H9 (cell line): Measurements from ENCODE around the gene KIF19. TPM values are rescaled to one million over a fixed set of nuclear protein-coding genes. Genes with fewer than 3 reads are reported as not detected.

Source experiments
- DNase-seq: peaks from one replicate; pipeline ENCODE4 v3.0.0-alpha.2; 2017
- H2AFZ ChIP-seq: one replicate; pipeline ENCODE4 v1.6.1; 2013; ENCODE audit warnings: mild to moderate bottlenecking, low read length, control low read depth, moderate library complexity
- H2AK5ac ChIP-seq: 2 replicates; pipeline ENCODE4 v1.6.1; 2013; ENCODE audit warnings: low read length, control low read depth, mixed read lengths; ENCODE audit not compliant: insufficient read length
- H2BK120ac ChIP-seq: one replicate; pipeline ENCODE4 v1.6.1; 2013; ENCODE audit warnings: low read depth, mild to moderate bottlenecking, low read length, control low read depth, inconsistent platforms; ENCODE audit not compliant: poor library complexity, severe bottlenecking
- H2BK12ac ChIP-seq: 2 replicates; pipeline ENCODE4 v1.6.1; 2013; ENCODE audit warnings: low read length, control low read depth, mixed read lengths, low read depth; ENCODE audit not compliant: insufficient read length
- H2BK15ac ChIP-seq: 2 replicates; pipeline ENCODE4 v1.6.1; 2013; ENCODE audit warnings: low read depth, low read length, control low read depth
- H2BK20ac ChIP-seq: one replicate; pipeline ENCODE4 v1.6.1; 2013; ENCODE audit warnings: low read depth, mild to moderate bottlenecking, low read length, control low read depth, inconsistent platforms; ENCODE audit not compliant: poor library complexity, severe bottlenecking
- H2BK5ac ChIP-seq: 2 replicates; pipeline ENCODE4 v1.6.1; 2013; ENCODE audit warnings: low read length, control low read depth, mixed read lengths; ENCODE audit not compliant: insufficient read length
- H3K14ac ChIP-seq: 2 replicates; pipeline ENCODE4 v1.6.1; 2013; ENCODE audit warnings: low read length, control low read depth; ENCODE audit not compliant: insufficient read depth
- H3K18ac ChIP-seq: 2 replicates; pipeline ENCODE4 v1.6.1; 2013; ENCODE audit warnings: low read depth, mild to moderate bottlenecking, mixed read lengths, low read length, control low read depth; ENCODE audit not compliant: insufficient read length
- H3K23ac ChIP-seq: 2 replicates; pipeline ENCODE4 v1.6.1; 2013; ENCODE audit warnings: low read length, control low read depth, mixed read lengths, low read depth; ENCODE audit not compliant: insufficient read length
- H3K23me2 ChIP-seq: 2 replicates; pipeline ENCODE4 v1.6.1; 2013; ENCODE audit warnings: low read depth, mild to moderate bottlenecking, mixed read lengths, low read length, control low read depth; ENCODE audit not compliant: insufficient read length, poor library complexity, severe bottlenecking
- H3K27ac ChIP-seq: 2 replicates; pipeline ENCODE4 v1.5.1; 2013; ENCODE audit warnings: low read length, control low read depth, mixed read lengths, low read depth; ENCODE audit not compliant: insufficient read length
- H3K27me3 ChIP-seq: 2 replicates; pipeline ENCODE4 v1.6.1; 2013; ENCODE audit warnings: low read length, control low read depth, inconsistent platforms; ENCODE audit not compliant: insufficient read depth
- H3K4ac ChIP-seq: 2 replicates; pipeline ENCODE4 v1.6.1; 2013; ENCODE audit warnings: low read depth, mild to moderate bottlenecking, control low read depth, inconsistent platforms, low read length, moderate library complexity
- H3K4me1 ChIP-seq: 2 replicates; pipeline ENCODE4 v1.6.1; 2013; ENCODE audit warnings: low read length, control low read depth, inconsistent platforms; ENCODE audit not compliant: insufficient read depth
- H3K4me2 ChIP-seq: 2 replicates; pipeline ENCODE4 v1.6.1; 2013; ENCODE audit warnings: low read length, control low read depth, mixed read lengths; ENCODE audit not compliant: insufficient read length, insufficient read depth
- H3K56ac ChIP-seq: 2 replicates; pipeline ENCODE4 v1.6.1; 2013; ENCODE audit warnings: low read depth, mild to moderate bottlenecking, mixed read lengths, low read length, control low read depth; ENCODE audit not compliant: insufficient read length
- H3K79me1 ChIP-seq: 2 replicates; pipeline ENCODE4 v1.6.1; 2013; ENCODE audit warnings: low read depth, mild to moderate bottlenecking, moderate library complexity, low read length, control low read depth, inconsistent platforms; ENCODE audit not compliant: insufficient read depth, poor library complexity, severe bottlenecking
- H3K79me2 ChIP-seq: 2 replicates; pipeline ENCODE4 v1.6.1; 2013; ENCODE audit warnings: low read length, control low read depth, inconsistent platforms; ENCODE audit not compliant: insufficient read depth
- H3K9ac ChIP-seq: 2 replicates; pipeline ENCODE4 v1.6.1; 2013; ENCODE audit warnings: low read length, control low read depth, mixed read lengths; ENCODE audit not compliant: insufficient read length; ENCODE audit errors: extremely low read depth
- H3K9me3 ChIP-seq: one replicate; pipeline ENCODE4 v1.6.1; 2013; ENCODE audit warnings: low read depth, low read length, inconsistent platforms; ENCODE audit not compliant: control insufficient read depth
- H3T11ph ChIP-seq: one replicate; pipeline ENCODE4 v1.6.1; 2013; ENCODE audit warnings: mild to moderate bottlenecking, low read length, control low read depth, inconsistent platforms
- H4K20me1 ChIP-seq: one replicate; pipeline ENCODE4 v1.6.1; 2013; ENCODE audit not compliant: control insufficient read depth, insufficient read length, insufficient read depth
- H4K5ac ChIP-seq: 2 replicates; pipeline ENCODE4 v1.6.1; 2013; ENCODE audit warnings: low read depth, mild to moderate bottlenecking, mixed read lengths, low read length, control low read depth; ENCODE audit not compliant: insufficient read length
- H4K8ac ChIP-seq: replicated peaks from 2 replicates; pipeline ENCODE4 v1.6.1; 2013; ENCODE audit warnings: low read length, control low read depth, mixed read lengths, low read depth; ENCODE audit not compliant: insufficient read length
- H4K91ac ChIP-seq: 2 replicates; pipeline ENCODE4 v1.6.1; 2013; ENCODE audit warnings: low read depth, mild to moderate bottlenecking, moderate library complexity, mixed read lengths, low read length, control low read depth; ENCODE audit not compliant: insufficient read length
- H3K27ac Mint-ChIP-seq, 3 experiments: 2 replicates in 2 of 3; 3 replicates in 1 of 3; pipeline ENCODE4 v1.8.0; 2020 to 2021; ENCODE audit warnings: mixed read lengths in 3 of 3, mild to moderate bottlenecking in 1 of 3, moderate library complexity in 1 of 3
- H3K27me3 Mint-ChIP-seq: 2 replicates; pipeline ENCODE4 v1.8.0; 2021; ENCODE audit warnings: low read depth, mild to moderate bottlenecking, moderate library complexity, mixed read lengths
- H3K36me3 Mint-ChIP-seq, 3 experiments: 2 replicates in 2 of 3; 3 replicates in 1 of 3; pipeline ENCODE4 v1.8.0; 2020 to 2021; ENCODE audit warnings: low read depth in 3 of 3, mixed read lengths in 3 of 3; ENCODE audit not compliant: insufficient read depth in 1 of 3
- H3K4me1 Mint-ChIP-seq, 2 experiments: 2 replicates each; pipeline ENCODE4 v1.8.0; 2020; ENCODE audit warnings: mixed read lengths in 2 of 2
- H3K4me3 Mint-ChIP-seq, 2 experiments: 2 replicates in 1 of 2; 3 replicates in 1 of 2; pipeline ENCODE4 v1.8.0; 2020 to 2021; ENCODE audit warnings: mild to moderate bottlenecking in 2 of 2, mixed read lengths in 2 of 2, moderate library complexity in 1 of 2
- H3K9me3 Mint-ChIP-seq, 2 experiments: 2 replicates in 1 of 2; 3 replicates in 1 of 2; pipeline ENCODE4 v1.8.0; 2020; ENCODE audit warnings: mild to moderate bottlenecking in 2 of 2, mixed read lengths in 2 of 2, moderate library complexity in 1 of 2
- WGBS: extraction: QIAGEN DNeasy Blood & Tissue Kit; methylation state at CpG from one replicate; pipeline ENCODE4 v1.1.7; 2013; ENCODE audit warnings: missing lambda C conversion rate, low lambda C conversion rate, mixed read lengths; ENCODE audit not compliant: insufficient read length; ENCODE audit errors: extremely low coverage; 5-methylcytosine and 5-hydroxymethylcytosine counted together
- total RNA-seq: library from RNA; stranded (reverse); gene quantifications from 2 replicates; pipeline ENCODE4 v1.2.1, GENCODE V29; 2021
- TF ChIP-seq, protein P1 (sequence below): fragments of 200-600 bp; sonication (generic); conservative IDR thresholded peaks from 3 replicates; pipeline ENCODE4 v1.8.0; 2021; ENCODE audit warnings: antibody characterized with exemption, mild to moderate bottlenecking

The KIF19 gene
- total RNA-seq, 1 experiment from 2014 or later, result 0.13 TPM

DNA sequence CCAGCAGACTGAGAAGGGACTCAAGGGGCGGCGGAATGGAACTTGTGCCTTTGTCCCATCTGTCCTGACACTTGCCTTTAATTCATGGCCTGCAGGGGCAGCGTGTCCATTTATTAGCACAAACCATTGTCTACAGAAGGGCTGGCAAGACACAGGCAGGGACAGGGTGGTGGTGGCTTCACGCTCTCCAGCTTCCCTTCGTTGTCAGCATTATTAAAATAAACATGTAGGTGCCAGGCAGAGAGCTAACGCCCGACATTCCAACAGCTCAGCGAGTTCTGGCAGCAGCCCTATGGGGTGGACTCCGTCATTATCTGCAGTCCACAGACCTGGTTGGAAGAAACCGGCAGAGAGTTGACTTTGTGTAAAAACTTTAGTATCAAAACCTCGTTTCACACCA lies 35.7 kb upstream of the KIF19 start:
- H3K4me2 ChIP-seq, result no peak overlapping the region
- H3K36me3 Mint-ChIP-seq, result no peaks in the 10 kb centered on the region; a peak in 1 of 7 replicates
- no peak overlapping the region for H2AK5ac ChIP-seq
- no peak overlapping the region for H3K9ac ChIP-seq
- no peaks in the 10 kb centered on the region for H3K4me1 Mint-ChIP-seq
- peaks cover 10% of the 10 kb centered on the region for H3K27me3 Mint-ChIP-seq
- no peak overlapping the region for H3K18ac ChIP-seq
- TF ChIP-seq, protein P1, sequence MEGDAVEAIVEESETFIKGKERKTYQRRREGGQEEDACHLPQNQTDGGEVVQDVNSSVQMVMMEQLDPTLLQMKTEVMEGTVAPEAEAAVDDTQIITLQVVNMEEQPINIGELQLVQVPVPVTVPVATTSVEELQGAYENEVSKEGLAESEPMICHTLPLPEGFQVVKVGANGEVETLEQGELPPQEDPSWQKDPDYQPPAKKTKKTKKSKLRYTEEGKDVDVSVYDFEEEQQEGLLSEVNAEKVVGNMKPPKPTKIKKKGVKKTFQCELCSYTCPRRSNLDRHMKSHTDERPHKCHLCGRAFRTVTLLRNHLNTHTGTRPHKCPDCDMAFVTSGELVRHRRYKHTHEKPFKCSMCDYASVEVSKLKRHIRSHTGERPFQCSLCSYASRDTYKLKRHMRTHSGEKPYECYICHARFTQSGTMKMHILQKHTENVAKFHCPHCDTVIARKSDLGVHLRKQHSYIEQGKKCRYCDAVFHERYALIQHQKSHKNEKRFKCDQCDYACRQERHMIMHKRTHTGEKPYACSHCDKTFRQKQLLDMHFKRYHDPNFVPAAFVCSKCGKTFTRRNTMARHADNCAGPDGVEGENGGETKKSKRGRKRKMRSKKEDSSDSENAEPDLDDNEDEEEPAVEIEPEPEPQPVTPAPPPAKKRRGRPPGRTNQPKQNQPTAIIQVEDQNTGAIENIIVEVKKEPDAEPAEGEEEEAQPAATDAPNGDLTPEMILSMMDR, result 0 out of 3 replicates have a peak, but pooled peaks have one; percentile 21
- H3K9me3 Mint-ChIP-seq, result peaks cover 2 to 4% of the 10 kb centered on the region in 2 experiments; a peak in 2 of 5 replicates
- H3K56ac ChIP-seq, result no peak overlapping the region
- no peak overlapping the region for H3K27ac Mint-ChIP-seq
- no peaks in the 10 kb centered on the region for H3K79me2 ChIP-seq
- DNase-seq, result no peak
- H3K27ac ChIP-seq, result no peak overlapping the region
- H3K4ac ChIP-seq, result no peak overlapping the region
- H3K23ac ChIP-seq, result no peak overlapping the region
- no peak overlapping the region for H4K8ac ChIP-seq
- WGBS, result no CpG with 5 or more reads among the region's 11 CpGs
- H3K14ac ChIP-seq, result no peak overlapping the region
- no peak overlapping the region for H2BK12ac ChIP-seq
- H3K79me1 ChIP-seq, result no peaks in the 10 kb centered on the region
- no peaks in the 10 kb centered on the region for H3K9me3 ChIP-seq
- no peak overlapping the region for H3K4me3 Mint-ChIP-seq
- no peak overlapping the region for H2AFZ ChIP-seq
- no peak overlapping the region for H2BK20ac ChIP-seq
- no peaks in the 10 kb centered on the region for H3K4me1 ChIP-seq
- no peaks in the 10 kb centered on the region for H3K23me2 ChIP-seq
- no peak overlapping the region for H4K91ac ChIP-seq
- H3K27me3 ChIP-seq, result no peaks in the 10 kb centered on the region
- H2BK120ac ChIP-seq, result no peak overlapping the region
- H3T11ph ChIP-seq, result no peak overlapping the region
- no peak overlapping the region for H2BK15ac ChIP-seq
- no peaks in the 10 kb centered on the region for H4K20me1 ChIP-seq
- H4K5ac ChIP-seq, result no peak overlapping the region
- H2BK5ac ChIP-seq, result no peak overlapping the region
